ENCODE measurements around the gene MAST3. TPM values are rescaled to one million over a fixed set of nuclear protein-coding genes. Genes with fewer than 3 reads are reported as not detected.

Gene MAST3
- 10 to 100 TPM; 38.2 to 50.8 TPM for total RNA-seq
- total RNA-seq: 61.3 to 80.4 reads per million in 2 donors

DNA sequence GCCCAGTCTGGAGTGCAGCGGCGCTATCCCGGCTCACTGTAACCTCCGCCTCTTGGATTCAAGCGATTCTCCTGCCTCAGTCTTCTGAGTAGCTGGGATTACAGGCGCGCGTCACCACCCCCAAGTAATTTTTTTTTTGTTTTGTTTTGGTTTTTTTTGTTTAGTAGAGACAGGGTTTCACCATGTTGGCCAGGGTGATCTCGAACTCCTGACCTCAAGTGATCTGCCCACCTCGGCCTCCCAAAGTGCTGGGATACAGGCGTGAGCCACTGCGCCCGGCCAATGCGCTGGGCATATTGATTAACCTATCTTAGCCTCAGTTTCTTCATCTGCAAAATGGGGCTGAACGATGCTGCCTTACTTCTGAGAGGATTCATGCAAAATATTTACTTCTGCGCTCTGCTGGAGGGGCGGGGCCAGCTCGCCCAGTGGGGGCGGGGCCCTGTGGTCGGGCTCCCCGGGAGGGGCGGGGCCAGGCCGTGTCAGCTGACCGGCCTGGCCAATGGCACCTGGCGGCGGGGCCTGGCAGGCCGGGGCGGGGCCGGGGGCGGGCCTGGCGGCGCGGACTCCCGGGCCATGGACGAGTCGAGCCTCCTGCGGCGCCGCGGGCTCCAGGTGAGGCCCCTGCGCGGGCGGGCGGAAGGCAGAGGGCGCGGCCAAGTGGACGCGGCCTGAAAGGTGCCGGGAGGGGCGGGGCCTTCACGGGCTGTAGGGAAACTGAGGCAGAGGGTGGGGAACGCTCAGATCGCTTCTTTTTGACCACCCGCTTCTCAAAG is at the start of gene MAST3:
Gene MAST3, plus strand, starts transcription at position 562 of the 776 bp plus-strand sequence. Its CDS starts 15 bp downstream, at position 577.
- H3K9me3 ChIP-seq (ENCODE audit: control insufficient read depth, low read length, poor library complexity, severe bottlenecking): no peaks in the 10 kb centered on the region
- ATAC-seq (peak; percentile 94), DNase-seq (peak; percentile 94 to 98 (median 95))
- peaks cover 28% of the 10 kb centered on the region for H3K4me1 Mint-ChIP-seq
- peak within 1 kb of the TSS; percentile 89 for H3K27ac Mint-ChIP-seq
- no peaks in the 10 kb centered on the region for H3K27me3 Mint-ChIP-seq
- no peaks in the 10 kb centered on the region for H3K36me3 Mint-ChIP-seq (ENCODE audit: low read depth)
- H3K4me3 Mint-ChIP-seq: peak within 1 kb of the TSS; percentile 93

DNA sequence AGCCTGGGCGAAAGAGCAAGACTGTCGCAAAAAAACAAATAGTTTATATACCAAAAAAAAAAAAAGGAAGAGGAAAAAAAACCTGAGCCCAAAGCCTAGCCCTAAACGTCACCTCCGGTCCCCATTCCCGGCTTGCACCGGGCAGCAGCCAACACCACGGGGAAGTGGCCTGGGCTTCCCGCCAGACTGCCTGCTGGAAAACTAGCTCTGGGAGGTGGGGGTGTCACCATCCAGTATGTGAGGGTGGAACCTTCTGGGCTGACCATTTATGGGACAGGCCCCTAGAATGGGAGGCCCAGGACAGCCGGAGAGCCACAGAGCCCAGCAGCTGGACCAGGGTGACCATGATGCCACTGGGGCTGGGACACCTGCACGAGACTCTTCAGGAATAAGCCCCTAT is 48.2 kb upstream of the MAST3 start:
- Mint-ChIP-seq H3K4me1 (peaks cover 36% of the 10 kb centered on the region), H3K36me3 (ENCODE audit: low read depth) (no peaks in the 10 kb centered on the region), H3K27ac (peak overlapping the region; percentile 53), H3K4me3 (no peak overlapping the region), H3K27me3 (no peaks in the 10 kb centered on the region)
- no peaks in the 10 kb centered on the region for H3K9me3 ChIP-seq (ENCODE audit: control insufficient read depth, low read length, poor library complexity, severe bottlenecking)
- ATAC-seq: no peak
- DNase-seq: no peak

DNA sequence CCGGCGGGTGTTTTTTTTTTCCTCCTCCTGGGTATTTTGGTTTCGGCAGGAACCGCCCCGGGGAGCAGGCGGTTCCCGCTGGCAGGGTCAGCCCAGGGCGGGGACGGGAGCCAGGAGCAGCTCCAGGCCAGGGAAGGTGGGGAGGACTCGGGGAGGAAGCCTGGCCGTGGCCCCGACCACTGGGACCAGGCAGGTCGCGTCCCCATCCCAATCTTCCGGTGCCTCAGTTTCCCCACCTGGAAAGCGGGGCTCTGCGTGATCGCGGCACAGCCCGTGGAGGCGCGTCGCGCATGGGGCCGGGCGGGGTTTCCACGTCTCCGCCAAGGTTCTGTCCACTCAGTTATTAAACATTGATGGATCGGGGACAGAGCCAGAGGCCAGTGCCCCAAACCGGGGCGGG is 45.7 kb upstream of the MAST3 start:
- Mint-ChIP-seq H3K4me1 (peaks cover 19% of the 10 kb centered on the region), H3K27me3 (no peaks in the 10 kb centered on the region), H3K27ac (no peak overlapping the region), H3K4me3 (no peak overlapping the region), H3K36me3 (ENCODE audit: low read depth) (no peaks in the 10 kb centered on the region)
- no peak for DNase-seq
- ATAC-seq: no peak
- no peaks in the 10 kb centered on the region for H3K9me3 ChIP-seq (ENCODE audit: control insufficient read depth, low read length, poor library complexity, severe bottlenecking)

DNA sequence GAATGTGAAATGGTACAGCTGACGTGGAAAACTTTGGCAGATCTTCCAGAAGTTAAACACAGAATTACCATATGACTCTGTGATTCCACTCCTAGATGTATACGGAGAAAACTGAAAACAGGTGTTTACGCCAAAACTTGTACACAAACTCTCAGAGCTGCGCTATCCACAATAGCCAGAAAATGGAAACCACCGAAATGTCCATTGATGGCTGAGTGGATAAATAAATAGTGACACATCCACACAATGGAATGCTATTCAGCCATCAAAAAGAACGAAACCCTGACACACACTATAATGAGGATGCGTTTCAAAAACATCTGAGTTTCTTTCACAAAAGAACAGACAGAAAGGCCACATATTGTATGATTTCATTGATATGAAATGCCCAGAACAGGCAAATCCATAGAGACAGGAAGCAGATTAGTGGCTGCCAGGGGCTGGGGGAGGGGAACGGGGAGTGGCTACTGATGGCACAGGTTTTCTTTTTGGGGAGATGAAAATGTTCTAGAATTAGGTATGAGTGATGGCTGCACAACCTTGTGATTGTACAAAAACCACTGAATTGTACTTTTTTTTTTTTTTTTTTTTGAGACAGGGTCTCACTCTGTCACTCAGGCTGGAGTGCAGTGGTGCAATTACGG is 43.9 kb upstream of the MAST3 start:
- H3K27ac Mint-ChIP-seq: peak overlapping the region; percentile 88
- no peak overlapping the region for H3K4me3 Mint-ChIP-seq
- H3K9me3 ChIP-seq (ENCODE audit: control insufficient read depth, low read length, poor library complexity, severe bottlenecking): no peaks in the 10 kb centered on the region
- H3K36me3 Mint-ChIP-seq (ENCODE audit: low read depth): peaks cover 2% of the 10 kb centered on the region
- peaks cover 22% of the 10 kb centered on the region for H3K4me1 Mint-ChIP-seq
- DNase-seq: no peak
- H3K27me3 Mint-ChIP-seq: no peaks in the 10 kb centered on the region
- ATAC-seq: no peak

DNA sequence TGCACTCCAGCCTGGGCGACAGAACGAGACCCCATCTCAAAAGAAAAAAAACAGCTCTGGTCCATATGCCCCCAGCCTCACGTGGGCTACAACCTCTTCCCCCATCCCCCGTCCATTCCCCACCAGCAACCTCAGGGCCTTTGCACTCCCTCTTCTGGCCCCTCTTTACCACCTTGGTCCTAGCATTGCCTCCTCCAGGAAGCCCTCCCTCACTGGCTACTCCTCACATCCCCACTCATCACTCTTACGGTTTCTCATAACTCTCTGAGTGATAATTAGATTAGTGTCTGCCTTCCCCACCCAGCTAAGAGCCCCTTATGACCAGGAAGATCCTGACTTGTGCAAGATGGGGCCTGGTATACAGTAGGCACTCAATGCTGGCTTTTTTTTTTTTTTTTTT is 41.6 kb upstream of the MAST3 start:
- H3K4me3 Mint-ChIP-seq: no peak overlapping the region
- no peak for ATAC-seq
- H3K27me3 Mint-ChIP-seq: no peaks in the 10 kb centered on the region
- no peak for DNase-seq
- H3K27ac Mint-ChIP-seq: peak overlapping the region; percentile 27
- H3K36me3 Mint-ChIP-seq (ENCODE audit: low read depth): peaks cover 2% of the 10 kb centered on the region
- no peaks in the 10 kb centered on the region for H3K9me3 ChIP-seq (ENCODE audit: control insufficient read depth, low read length, poor library complexity, severe bottlenecking)
- H3K4me1 Mint-ChIP-seq: peaks cover 12% of the 10 kb centered on the region

DNA sequence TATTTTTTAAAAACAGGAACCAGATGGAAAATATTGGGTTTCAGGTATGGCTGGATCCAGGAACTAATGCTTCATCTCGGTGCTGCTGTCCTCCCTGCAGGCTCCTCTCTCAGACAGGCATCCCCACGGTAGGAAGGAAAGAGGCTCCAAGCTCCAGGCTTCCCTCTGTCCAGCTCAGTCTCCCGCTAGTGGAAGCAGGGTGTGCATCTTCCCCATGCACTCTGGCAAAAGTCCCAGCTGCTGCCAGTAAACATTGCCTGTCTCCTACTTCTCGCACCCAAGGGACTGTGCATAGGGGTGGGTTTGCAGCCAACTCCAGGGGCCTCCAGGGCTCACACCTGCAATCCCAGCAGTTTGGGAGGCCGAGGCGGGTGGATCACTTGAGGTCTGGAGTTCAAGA is 40.0 kb upstream of the MAST3 start:
- H3K27me3 Mint-ChIP-seq: no peaks in the 10 kb centered on the region
- ATAC-seq: no peak
- H3K4me3 Mint-ChIP-seq: peak overlapping the region; percentile 50
- H3K9me3 ChIP-seq (ENCODE audit: control insufficient read depth, low read length, poor library complexity, severe bottlenecking): no peaks in the 10 kb centered on the region
- peaks cover 10% of the 10 kb centered on the region for H3K4me1 Mint-ChIP-seq
- DNase-seq: no peak
- peak overlapping the region; percentile 83 for H3K27ac Mint-ChIP-seq
- H3K36me3 Mint-ChIP-seq (ENCODE audit: low read depth): peaks cover 2% of the 10 kb centered on the region

DNA sequence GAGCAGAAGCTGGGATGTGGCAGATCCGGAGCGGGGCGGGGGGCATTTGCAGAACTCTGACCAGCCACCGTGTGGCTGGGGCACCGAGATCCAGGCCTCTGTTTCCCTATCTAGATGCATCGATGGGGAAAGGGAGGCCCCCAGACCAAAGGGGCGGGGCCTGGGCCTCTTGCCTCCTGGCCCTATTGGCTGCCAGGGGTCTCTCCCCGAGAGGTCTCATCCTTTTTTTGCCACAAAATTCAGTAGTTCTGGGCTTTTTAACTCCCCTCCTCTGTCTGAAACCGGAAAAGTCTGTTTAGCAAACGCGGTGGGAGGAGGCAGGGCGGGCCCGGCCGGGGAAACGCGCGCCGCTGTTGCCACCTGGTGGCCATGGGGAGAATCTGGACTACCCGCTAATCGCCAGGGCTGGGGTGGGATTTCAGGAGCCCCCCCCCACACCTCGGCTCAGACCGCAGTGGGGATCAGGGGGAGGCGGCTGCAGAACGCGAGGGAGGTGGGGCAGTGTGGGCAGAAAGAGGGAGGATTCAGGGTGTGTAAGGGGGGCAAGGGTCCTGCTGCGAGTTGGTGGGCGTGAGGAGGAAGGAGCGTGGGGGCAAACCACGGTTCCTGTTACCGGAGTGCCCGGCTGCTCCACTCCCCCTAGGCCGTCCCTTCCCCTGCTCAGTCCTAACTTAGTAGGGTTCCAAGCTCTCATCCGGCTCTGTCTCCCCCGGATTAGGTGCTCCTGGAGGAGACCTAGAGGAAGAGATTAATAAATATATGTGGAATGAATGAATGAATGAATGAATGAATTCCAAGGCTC is 39.2 kb upstream of the MAST3 start:
- H3K9me3 ChIP-seq (ENCODE audit: control insufficient read depth, low read length, poor library complexity, severe bottlenecking): no peaks in the 10 kb centered on the region
- ATAC-seq (peak; percentile 94), DNase-seq (peak; percentile 70 to 76 (median 71))
- H3K36me3 Mint-ChIP-seq (ENCODE audit: low read depth): peaks cover 4% of the 10 kb centered on the region
- no peaks in the 10 kb centered on the region for H3K27me3 Mint-ChIP-seq
- H3K27ac Mint-ChIP-seq: peak overlapping the region; percentile 83
- H3K4me1 Mint-ChIP-seq: peaks cover 10% of the 10 kb centered on the region
- peak overlapping the region; percentile 50 for H3K4me3 Mint-ChIP-seq

DNA sequence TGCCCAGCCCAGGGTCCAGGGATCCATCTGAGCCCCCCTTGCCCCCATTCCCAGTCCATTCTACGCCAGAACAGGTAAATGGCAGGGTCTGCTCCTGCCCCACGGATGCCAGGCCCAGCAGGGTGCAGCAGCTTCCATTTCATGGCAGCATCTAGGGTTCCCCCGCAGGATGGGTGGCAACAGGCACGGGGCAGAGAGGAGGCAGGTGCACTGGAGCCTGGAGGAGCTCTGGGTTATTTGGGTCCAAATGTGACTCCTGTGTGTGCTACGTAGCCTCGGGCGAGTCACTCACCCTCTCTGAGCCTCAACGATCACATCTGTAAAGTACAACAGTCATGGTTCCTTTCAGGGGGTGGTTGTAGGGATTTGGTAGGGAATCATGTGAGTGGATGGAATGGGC is 38.3 kb upstream of the MAST3 start:
- Mint-ChIP-seq H3K36me3 (ENCODE audit: low read depth) (peaks cover 5% of the 10 kb centered on the region), H3K27me3 (no peaks in the 10 kb centered on the region), H3K4me3 (no peak overlapping the region), H3K27ac (no peak overlapping the region), H3K4me1 (peaks cover 8% of the 10 kb centered on the region)
- no peak for DNase-seq
- H3K9me3 ChIP-seq (ENCODE audit: control insufficient read depth, low read length, poor library complexity, severe bottlenecking): no peaks in the 10 kb centered on the region
- no peak for ATAC-seq

DNA sequence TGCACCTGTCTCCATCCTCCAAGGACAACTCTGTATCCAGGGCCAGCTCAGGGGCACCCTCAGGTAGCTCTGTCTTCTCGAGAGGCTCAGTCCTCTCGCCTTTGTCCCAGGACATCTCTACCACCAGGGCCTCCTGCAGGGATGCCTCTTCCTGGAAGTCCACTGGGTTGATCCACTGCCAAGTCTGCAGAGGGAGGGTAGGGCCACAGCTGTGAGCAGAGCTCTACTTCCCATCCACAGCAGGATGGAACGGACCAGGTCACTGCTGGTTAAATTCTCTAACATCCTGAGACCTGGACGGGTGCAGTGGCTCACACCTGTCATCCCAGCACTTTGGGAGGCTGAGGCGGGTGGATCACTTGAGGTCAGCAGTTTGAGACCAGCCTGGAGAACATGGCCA is 37.7 kb upstream of the MAST3 start:
- H3K9me3 ChIP-seq (ENCODE audit: control insufficient read depth, low read length, poor library complexity, severe bottlenecking): no peaks in the 10 kb centered on the region
- DNase-seq (no peak), ATAC-seq (no peak)
- Mint-ChIP-seq H3K4me3 (no peak overlapping the region), H3K4me1 (peaks cover 8% of the 10 kb centered on the region), H3K36me3 (ENCODE audit: low read depth) (peaks cover 5% of the 10 kb centered on the region), H3K27me3 (no peaks in the 10 kb centered on the region), H3K27ac (no peak overlapping the region)

DNA sequence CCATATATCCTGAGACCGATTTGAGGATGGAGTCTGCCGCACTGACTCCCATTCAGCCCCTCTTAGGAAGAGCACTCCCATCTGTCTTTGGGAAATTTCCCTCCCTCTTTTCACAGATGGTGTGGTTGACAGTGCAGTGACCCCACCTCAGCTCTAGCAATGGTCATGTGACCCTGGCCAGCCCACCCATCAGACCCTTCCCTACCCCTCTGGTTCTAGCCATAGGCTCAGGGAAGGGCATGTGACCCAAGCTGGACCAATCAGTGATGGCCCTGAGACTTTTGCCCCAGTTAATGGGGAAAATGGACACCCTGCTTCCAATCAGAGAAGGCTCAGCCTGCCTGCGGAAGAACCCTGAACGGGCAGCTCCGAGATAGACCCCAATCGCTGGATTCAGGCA is 37.1 kb upstream of the MAST3 start:
- no peaks in the 10 kb centered on the region for H3K27me3 Mint-ChIP-seq
- no peak for ATAC-seq
- no peak for DNase-seq
- no peaks in the 10 kb centered on the region for H3K9me3 ChIP-seq (ENCODE audit: control insufficient read depth, low read length, poor library complexity, severe bottlenecking)
- peaks cover 5% of the 10 kb centered on the region for H3K36me3 Mint-ChIP-seq (ENCODE audit: low read depth)
- H3K4me3 Mint-ChIP-seq: no peak overlapping the region
- H3K4me1 Mint-ChIP-seq: peaks cover 11% of the 10 kb centered on the region
- H3K27ac Mint-ChIP-seq: no peak overlapping the region

DNA sequence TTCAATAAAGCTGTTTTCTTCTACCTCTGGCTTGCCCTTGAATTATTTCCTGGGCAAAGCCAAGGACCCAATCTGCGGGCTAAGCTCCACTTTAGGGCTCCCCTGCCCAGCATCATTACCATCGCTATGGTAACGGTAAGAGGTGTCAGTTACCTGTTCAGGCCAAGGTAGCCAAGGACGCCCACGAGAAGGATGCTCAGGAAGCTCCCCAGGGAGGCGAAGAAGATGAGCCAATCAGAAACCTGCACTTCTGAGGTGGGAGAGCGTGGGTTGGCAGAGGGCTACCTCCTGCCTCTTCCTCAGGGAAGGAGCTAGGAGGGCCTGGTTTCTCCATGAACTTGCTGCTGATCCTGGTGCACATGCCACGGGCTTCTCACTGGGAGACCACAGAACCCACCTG is 35.5 kb upstream of the MAST3 start:
- H3K27ac Mint-ChIP-seq: no peak overlapping the region
- no peaks in the 10 kb centered on the region for H3K9me3 ChIP-seq (ENCODE audit: control insufficient read depth, low read length, poor library complexity, severe bottlenecking)
- peaks cover 5% of the 10 kb centered on the region for H3K36me3 Mint-ChIP-seq (ENCODE audit: low read depth)
- peaks cover 11% of the 10 kb centered on the region for H3K4me1 Mint-ChIP-seq
- no peaks in the 10 kb centered on the region for H3K27me3 Mint-ChIP-seq
- no peak overlapping the region for H3K4me3 Mint-ChIP-seq
- DNase-seq (no peak), ATAC-seq (no peak)

DNA sequence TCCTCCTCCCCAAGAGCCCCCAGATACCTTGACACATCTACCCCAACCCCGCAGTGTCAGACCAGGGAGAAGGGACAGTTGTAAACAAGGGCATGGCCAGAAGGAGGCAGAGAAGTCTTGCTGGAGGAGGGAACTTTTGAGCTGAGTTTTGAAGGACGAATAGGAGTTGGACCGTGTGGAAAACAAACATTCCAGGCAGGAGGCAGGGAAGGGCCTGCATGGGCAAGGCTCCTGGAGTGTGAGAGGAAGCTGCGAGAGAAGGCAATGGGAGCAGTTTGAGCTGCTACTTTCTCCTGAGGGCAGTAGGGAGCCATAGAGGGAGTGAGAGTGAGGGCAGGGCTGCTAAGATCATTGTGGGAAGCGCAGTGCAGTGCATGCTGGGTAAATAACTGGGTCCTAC is 34.1 kb upstream of the MAST3 start:
- no peak overlapping the region for H3K27ac Mint-ChIP-seq
- peak overlapping the region; percentile 52 for H3K4me3 Mint-ChIP-seq
- no peak for ATAC-seq

DNA sequence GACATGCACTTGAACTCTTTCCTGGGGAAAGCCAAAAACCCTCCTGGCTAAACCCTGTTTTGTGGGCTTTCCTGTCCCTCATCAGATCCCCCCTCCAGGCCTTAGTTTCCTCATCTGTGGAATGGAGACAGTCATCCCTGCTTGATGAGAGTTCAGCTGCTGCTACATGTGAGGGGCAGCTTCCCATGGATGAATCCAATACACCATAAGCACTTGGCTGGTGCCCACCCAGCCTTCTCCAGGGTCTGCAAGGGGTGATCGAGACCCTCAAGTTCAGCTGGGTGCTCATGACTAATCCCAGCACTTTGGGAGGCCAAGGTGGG is 32.4 kb upstream of the MAST3 start:
- Mint-ChIP-seq H3K36me3 (ENCODE audit: low read depth) (peaks cover 4% of the 10 kb centered on the region), H3K27me3 (no peaks in the 10 kb centered on the region), H3K4me3 (no peak overlapping the region), H3K4me1 (peaks cover 3% of the 10 kb centered on the region), H3K27ac (peak overlapping the region; percentile 86)
- ATAC-seq (no peak), DNase-seq (no peak)
- no peaks in the 10 kb centered on the region for H3K9me3 ChIP-seq (ENCODE audit: control insufficient read depth, low read length, poor library complexity, severe bottlenecking)

More for the DNA sequence above, 34.1 kb upstream of the MAST3 start:
- no peaks in the 10 kb centered on the region for H3K9me3 ChIP-seq (ENCODE audit: control insufficient read depth, low read length, poor library complexity, severe bottlenecking)
- Mint-ChIP-seq H3K36me3 (ENCODE audit: low read depth) (peaks cover 4% of the 10 kb centered on the region), H3K4me1 (peaks cover 4% of the 10 kb centered on the region), H3K27me3 (no peaks in the 10 kb centered on the region)
- DNase-seq: no peak
